Activated CD4-positive, alpha-beta T cell treated with anti-CD3 and anti-CD28 coated beads for 1 hour (primary cell): ENCODE results near the gene ABLIM2.
"Not testable (repeated sequence)": the region's sequence is repeated elsewhere in the genome, so short reads cannot be mapped to it uniquely, and the experiment has no call there.

Experiments used
- DNase-seq: peaks from one replicate; pipeline ENCODE4 v3.0.0-alpha.2; 2020

The ABLIM2 gene

DNA sequence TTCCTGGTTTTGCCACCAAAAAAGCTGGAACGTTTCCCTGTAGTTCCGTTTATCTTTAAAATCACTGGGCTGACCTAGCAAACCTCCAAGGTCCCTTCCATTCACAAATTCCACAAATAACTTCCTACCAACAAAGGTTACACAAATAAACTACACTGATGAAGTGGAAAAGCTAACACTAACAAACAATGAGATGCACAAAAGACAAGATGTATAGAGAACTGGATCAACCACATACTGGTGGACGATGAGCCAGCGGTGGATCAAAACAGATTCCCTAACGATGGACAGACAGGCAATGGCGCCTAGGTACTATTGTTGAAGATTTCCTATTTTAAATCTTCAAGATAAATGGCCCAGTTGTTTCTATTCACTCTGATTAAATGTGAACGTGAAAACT is 234.4 kb downstream of the ABLIM2 start:
- no peak for DNase-seq

DNA sequence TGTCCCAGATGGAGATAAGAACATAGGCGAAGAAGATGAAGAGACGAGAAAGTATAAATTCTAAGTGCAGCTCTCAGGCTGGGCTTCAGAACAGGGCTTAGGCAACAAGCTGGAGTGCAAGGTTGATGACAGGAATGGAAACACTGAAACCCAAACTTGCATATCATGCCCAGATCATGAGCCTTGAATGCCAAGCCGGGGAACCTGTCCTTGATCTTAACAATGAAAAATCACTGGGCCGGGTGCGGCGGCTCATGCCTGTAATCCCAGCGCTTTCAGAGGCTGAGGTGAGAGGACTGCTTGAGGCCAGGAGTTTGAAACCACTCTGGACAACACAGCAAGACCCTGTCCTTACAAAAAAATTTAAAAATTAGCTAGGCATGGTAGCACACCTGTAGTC is 236.1 kb downstream of the ABLIM2 start:
- DNase-seq = no peak

DNA sequence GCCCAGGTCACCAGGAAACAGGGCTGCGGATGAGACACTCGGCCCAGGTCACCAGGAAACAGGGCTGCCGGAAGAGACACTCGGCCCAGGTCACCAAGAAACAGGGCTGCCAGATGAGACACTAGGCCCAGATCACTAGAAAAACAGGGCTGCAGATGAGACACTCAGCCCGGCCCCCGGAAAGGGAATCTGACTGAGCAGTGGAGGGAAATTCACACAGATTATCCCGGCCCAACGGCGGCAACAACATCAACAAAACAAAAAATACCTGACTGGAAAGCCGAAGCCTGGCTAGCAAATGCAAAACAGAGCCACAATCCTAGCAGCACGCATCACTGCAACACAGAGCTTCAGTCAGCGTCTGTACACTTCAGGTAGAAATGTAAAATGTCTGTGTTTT is 239.6 kb downstream of the ABLIM2 start:
- DNase-seq = no peak

DNA sequence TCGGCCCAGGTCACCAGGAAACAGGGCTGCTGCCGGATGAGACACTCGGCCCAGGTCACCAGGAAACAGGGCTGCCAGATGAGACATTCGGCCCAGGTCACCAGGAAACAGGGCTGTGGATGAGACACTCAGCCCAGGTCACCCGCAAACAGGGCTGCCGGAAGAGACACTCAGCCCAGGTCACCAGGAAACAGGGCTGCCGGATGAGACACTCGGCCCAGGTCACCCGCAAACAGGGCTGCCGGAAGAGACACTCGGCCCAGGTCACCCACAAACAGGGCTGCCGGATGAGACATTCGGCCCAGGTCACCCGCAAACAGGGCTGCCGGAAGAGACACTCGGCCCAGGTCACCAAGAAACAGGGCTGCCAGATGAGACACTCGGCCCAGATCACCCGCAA is 240.4 kb downstream of the ABLIM2 start:
- not testable (repeated sequence) for DNase-seq

DNA sequence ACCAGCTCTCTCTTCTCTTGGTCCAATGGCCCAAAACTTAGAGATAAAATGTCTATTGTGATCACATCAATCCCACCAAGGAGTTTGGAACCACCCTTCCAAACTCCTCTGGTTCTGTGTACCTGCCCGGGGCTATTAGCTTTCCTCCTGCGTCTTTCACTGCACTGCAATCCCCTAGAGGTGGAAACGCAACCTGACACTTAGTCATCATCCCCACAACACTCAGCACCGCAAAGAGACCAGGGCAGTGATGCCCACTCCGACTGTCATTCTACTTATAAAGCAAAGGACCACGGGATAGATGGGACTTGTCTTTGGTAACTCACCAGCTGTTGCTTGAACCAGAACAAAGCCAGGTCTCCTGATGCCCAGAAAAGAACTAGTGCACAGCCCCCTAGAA is 240.9 kb downstream of the ABLIM2 start:
- no peak for DNase-seq

DNA sequence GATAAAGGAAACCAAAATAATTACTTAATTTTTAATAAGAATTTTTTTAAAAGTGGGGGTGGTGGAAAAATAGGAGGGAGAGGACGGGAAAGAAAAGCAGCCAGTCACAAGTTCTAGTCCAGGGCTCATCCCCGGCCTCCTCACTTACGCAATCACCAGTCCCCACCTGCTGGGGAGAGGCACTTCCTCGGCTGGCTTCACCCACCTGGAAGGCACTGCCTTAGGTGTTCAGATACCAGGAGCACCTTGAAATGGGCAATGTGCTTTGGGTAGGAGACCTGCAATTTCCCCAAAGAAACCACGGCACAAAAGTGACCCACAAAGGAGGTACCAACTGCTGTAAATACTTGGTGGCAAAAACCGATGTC is 242.8 kb downstream of the ABLIM2 start:
- no peak for DNase-seq
